K562 (cell line): Measurements from ENCODE around the gene CTNNBL1. TPM values are rescaled to one million over a fixed set of nuclear protein-coding genes. Genes with fewer than 3 reads are reported as not detected.

Experiments used
- ATAC-seq: fragments of 200-7000 bp; cut with Tn5 transposase; 3 replicates; pipeline ENCODE4 v1.9.1; 2020; ENCODE audit warnings: moderate library complexity
- BruUV-seq: library from RNA; stranded (reverse); fragments of 400-500 nt; replicated peaks from 2 replicates; lab custom pipeline; 2021; lab: Mats Ljungman, UMichigan
- CTCF ChIA-PET: fragments of 300-600 bp; formaldehyde crosslinking; extraction: SDS; loops from one replicate; lab custom pipeline; 2021; ENCODE audit warnings: low intra/inter-chr PET ratio; lab: Yijun Ruan, JAX
- POLR2A ChIA-PET: fragments of 300-600, 350-650 bp; sonication (Branson Sonifier 250); formaldehyde crosslinking; extraction: SDS; loops from one replicate; lab custom pipeline; 2021; ENCODE audit warnings: antibody characterized with exemption, inconsistent platforms; lab: Yijun Ruan, JAX
- DNase-seq, 4 experiments: peaks; one replicate each; pipeline versions ENCODE4 v3.0.0 to v3.0.0-alpha.2; 2011 to 2018; ENCODE audit warnings: low spot score in 3 of 4, mixed read lengths in 3 of 4; ENCODE audit errors: extremely low read depth in 1 of 4
- FAIRE-seq: peaks from 2 replicates; lab custom pipeline; 2011; peaks lifted over from hg19 to GRCh38; lab: Jason Lieb, UNC
- H2AFZ ChIP-seq: 2 replicates; pipeline ENCODE4 v1.6.0; 2011; ENCODE audit warnings: low read depth, low read length, control low read depth, inconsistent platforms
- H3K27ac ChIP-seq: fragments of 200-600 bp; 3 replicates; pipeline ENCODE4 v1.8.0; 2011; ENCODE audit warnings: low read depth, mild to moderate bottlenecking, control low read depth, inconsistent platforms, low read length, moderate library complexity, mixed read lengths; ENCODE audit errors: extremely low read depth
- H3K27me3 ChIP-seq, 2 experiments: fragments of 300-600 bp in 1 of 2; 2 replicates in 1 of 2; 3 replicates in 1 of 2; pipeline versions ENCODE4 v1.6.0 to v1.8.0; 2011; ENCODE audit warnings: inconsistent platforms in 2 of 2, low read length in 2 of 2, mild to moderate bottlenecking in 1 of 2, mixed read lengths in 1 of 2, moderate library complexity in 1 of 2; ENCODE audit not compliant: control insufficient read depth in 2 of 2, insufficient read depth in 2 of 2
- H3K36me3 ChIP-seq: fragments of 300-600 bp; 3 replicates; pipeline ENCODE4 v1.8.0; 2011; ENCODE audit warnings: mild to moderate bottlenecking, low read length, inconsistent platforms; ENCODE audit not compliant: control insufficient read depth, insufficient read depth
- H3K4me1 ChIP-seq, 2 experiments: fragments of 200-600 bp in 1 of 2; replicated peaks in 1 of 2; 2 replicates in 1 of 2; 3 replicates in 1 of 2; pipeline versions ENCODE4 v1.5.1 to v1.8.0; 2011; ENCODE audit warnings: inconsistent platforms in 2 of 2, low read length in 2 of 2, mild to moderate bottlenecking in 1 of 2, mixed read lengths in 1 of 2, moderate library complexity in 1 of 2; ENCODE audit not compliant: control insufficient read depth in 2 of 2, insufficient read depth in 2 of 2
- H3K4me2 ChIP-seq: 2 replicates; pipeline ENCODE4 v1.6.1; 2011; ENCODE audit warnings: low read length, control low read depth, inconsistent platforms, mixed read lengths; ENCODE audit not compliant: insufficient read depth
- H3K4me3 ChIP-seq: fragments of 200-600 bp; sonication (generic), shearing (Covaris generic); 2 replicates; pipeline ENCODE4 v1.5.1; 2016; ENCODE audit warnings: control low read depth, inconsistent platforms
- H3K79me2 ChIP-seq: fragments of 200-600 bp; 3 replicates; pipeline ENCODE4 v1.8.0; 2011; ENCODE audit warnings: low read length, inconsistent platforms; ENCODE audit not compliant: control insufficient read depth, insufficient read depth
- H3K9ac ChIP-seq, 2 experiments: 2 replicates each; pipeline versions ENCODE4 v1.6.0 to v1.6.1; 2011; ENCODE audit warnings: low read depth in 2 of 2, low read length in 2 of 2, control low read depth in 1 of 2, inconsistent platforms in 1 of 2, mild to moderate bottlenecking in 1 of 2, mixed read lengths in 1 of 2; ENCODE audit not compliant: insufficient read depth in 1 of 2
- H3K9me1 ChIP-seq: one replicate; pipeline ENCODE4 v1.6.0; 2011; ENCODE audit warnings: inconsistent platforms, mild to moderate bottlenecking, low read length, moderate library complexity; ENCODE audit not compliant: control insufficient read depth, insufficient read depth
- H3K9me3 ChIP-seq: replicated peaks from 2 replicates; pipeline ENCODE4 v1.5.1; 2011; ENCODE audit warnings: low read depth, low read length, inconsistent platforms; ENCODE audit not compliant: control insufficient read depth, insufficient read depth
- H4K20me1 ChIP-seq: replicated peaks from 2 replicates; pipeline ENCODE4 v1.6.1; 2011; ENCODE audit warnings: low read length, inconsistent platforms, mixed read lengths; ENCODE audit not compliant: control insufficient read depth, insufficient read depth
- ARHGAP35 ChIP-seq: fragments of 450-650 bp; IDR thresholded peaks from 2 replicates; pipeline ENCODE4 v1.6.1; 2018; ENCODE audit not compliant: partially characterized antibody
- ELF4 ChIP-seq: fragments of 450-650 bp; formaldehyde crosslinking; IDR thresholded peaks from 2 replicates; pipeline ENCODE4 v1.4.0; 2022; ENCODE audit warnings: missing genetic modification characterization
- ETV1 ChIP-seq: fragments of 450-650 bp; conservative IDR thresholded peaks from 2 replicates; pipeline ENCODE4 v1.6.1; 2016; ENCODE audit warnings: missing genetic modification characterization, control low read depth, low read depth, missing compliant biosample characterization
- GMEB1 ChIP-seq: fragments of 250-450 bp; sonication (Bioruptor Pico); IDR thresholded peaks from 2 replicates; pipeline ENCODE4 v1.4.0; 2020; ENCODE audit warnings: mild to moderate bottlenecking
- HSF4 ChIP-seq: fragments of 250-450 bp; sonication (Bioruptor Pico); IDR thresholded peaks from 2 replicates; pipeline ENCODE4 v2.1.2; 2022; ENCODE audit warnings: mild to moderate bottlenecking, moderate library complexity, borderline replicate concordance
- LARP7 ChIP-seq: fragments of 450-650 bp; IDR thresholded peaks from 2 replicates; pipeline ENCODE4 v1.6.1; 2016
- NCOR1 ChIP-seq: fragments of 450-650 bp; IDR thresholded peaks from 2 replicates; pipeline ENCODE4 v1.6.1; 2016; ENCODE audit warnings: mild to moderate bottlenecking, moderate library complexity
- NUFIP1 ChIP-seq: fragments of 450-650 bp; IDR thresholded peaks from 2 replicates; pipeline ENCODE4 v1.6.1; 2018; ENCODE audit not compliant: partially characterized antibody
- PHF21A ChIP-seq: fragments of 450-650 bp; IDR thresholded peaks from 2 replicates; pipeline ENCODE4 v1.6.1; 2017; ENCODE audit warnings: low read depth, borderline replicate concordance
- SMAD3 ChIP-seq: fragments of 450-650 bp; formaldehyde crosslinking; conservative IDR thresholded peaks from 2 replicates; pipeline ENCODE4 v1.4.0; 2020; ENCODE audit warnings: mild to moderate bottlenecking
- TBP ChIP-seq: optimal IDR thresholded peaks from 2 replicates; pipeline ENCODE3; 2011; ENCODE audit warnings: low read depth, low read length, improper control_type of control experiment
- TOE1 ChIP-seq, 2 experiments: fragments of 450-650 bp in 1 of 2; sonication (generic) in 1 of 2; formaldehyde crosslinking in 1 of 2; IDR thresholded peaks; 2 replicates each; pipeline versions ENCODE4 v1.7.1 to v1.8.0; 2016 to 2022; ENCODE audit warnings: borderline replicate concordance in 2 of 2, mild to moderate bottlenecking in 2 of 2, antibody characterized with exemption in 1 of 2, inconsistent platforms in 1 of 2, low read depth in 1 of 2, missing genetic modification reagents in 1 of 2, moderate library complexity in 1 of 2
- ZBTB8A ChIP-seq: fragments of 450-650 bp; IDR thresholded peaks from 2 replicates; pipeline ENCODE4 v1.6.1; 2018; ENCODE audit warnings: mild to moderate bottlenecking, moderate library complexity; ENCODE audit not compliant: partially characterized antibody
- ZC3H8 ChIP-seq: fragments of 450-650 bp; IDR thresholded peaks from 2 replicates; pipeline ENCODE4 v1.6.1; 2017
- ZNF124 ChIP-seq: sonication (generic); formaldehyde crosslinking; IDR thresholded peaks from 2 replicates; pipeline ENCODE4 v1.8.1; 2022; ENCODE audit warnings: missing genetic modification reagents
- ZNF384 ChIP-seq: IDR thresholded peaks from 2 replicates; pipeline ENCODE4 v1.6.1; 2012; ENCODE audit warnings: low read depth, low read length, improper control_type of control experiment
- WGBS: fragments of 100-300 bp; shearing (Covaris generic); methylation state at CpG from one replicate; pipeline ENCODE4 v1.1.6; 2016; ENCODE audit warnings: low coverage, mixed read lengths; ENCODE audit not compliant: insufficient coverage; ENCODE audit errors: missing lambda C conversion rate; 5-methylcytosine and 5-hydroxymethylcytosine counted together
- in situ Hi-C: fragments of 300-500 bp; cut with MboI; formaldehyde crosslinking; loops from 4 replicates; pipeline ENCODE4 v1.15.0; 2018; ENCODE audit warnings: inconsistent platforms, mixed read lengths
- intact Hi-C: fragments of 100-400 bp; cut with micrococcal nuclease; formaldehyde crosslinking; loops from 2 replicates; pipeline ENCODE4 v1.14.2; 2022
- polyA plus RNA-seq, 8 experiments: library from polyadenylated mRNA; depleted of rRNA in 4 of 8; stranded (reverse) in 5 of 8; unstranded in 3 of 8; fragments of >200 nt; fragmentation: Nextera tagmentation in 2 of 8; fragmentation: Illumina TruSeq in 1 of 8; extraction: Ambion mirVana in 2 of 8; extraction: Trizol in 1 of 8; gene quantifications; 2 replicates each; pipeline versions ENCODE4 v1.2.1 to v1.2.3, GENCODE V29; 2011 to 2014; ENCODE audit warnings: inconsistent platforms in 1 of 8, missing spikeins in 1 of 8
- total RNA-seq, 7 experiments: library from RNA; depleted of rRNA in 6 of 7; stranded (reverse); fragments of >200 nt in 6 of 7; fragmentation: Illumina TruSeq in 2 of 7; extraction: Trizol in 2 of 7; gene quantifications; 2 replicates each; pipeline versions ENCODE4 v1.2.1 to v1.2.3, GENCODE V29; 2011 to 2021; ENCODE audit warnings: low replicate concordance in 1 of 7

Gene CTNNBL1
- total and polyA plus RNA-seq, 9 of the 15 experiments (the other 6 are each of a cell fraction or from before 2014, with no cell fraction given): 32.4 to 85.6 (median 43.6) TPM

- TF ChIP-seq NCOR1: no peak
- TF ChIP-seq ARHGAP35: no peak
- TF ChIP-seq LARP7: no peak
- no peak for TF ChIP-seq ETV1 (tag)
- TF ChIP-seq PHF21A: no peak
- TF ChIP-seq TOE1 (IDR thresholded peaks at IDR 0.05; ENCODE audit: borderline replicate concordance): no peak
- no peak for TF ChIP-seq TOE1 (CRISPR knock-in tag; IDR thresholded peaks at IDR 0.05; ENCODE audit: borderline replicate concordance, low read depth)
- TF ChIP-seq TBP: no peak
- TF ChIP-seq HSF4: no peak
Observed at GRCh38 chr20:37867289-37868195, 173.7 kb downstream of the CTNNBL1 start (continued).

GRCh38 chr20:37868851-37869333 is 175.1 kb downstream of the CTNNBL1 start:
- 46% methylated on average over 3 of the region's 3 CpGs for WGBS
- in situ Hi-C loops: no loop called here
- H2AFZ ChIP-seq: no peak overlapping the region
- no peak for ATAC-seq
- CTCF ChIA-PET: no interaction called here
- no peak overlapping the region for H3K27ac ChIP-seq
- no TSS peak for BruUV-seq
- no peaks in the 10 kb centered on the region for H3K79me2 ChIP-seq
- H3K4me2 ChIP-seq: no peak overlapping the region
- POLR2A ChIA-PET: interaction anchor here (1.0 kb wide), 1 partner anchor 10 kb away, joined by 4 read pairs; no protein-coding TSS in a partner anchor
- H3K9me3 ChIP-seq: no peaks in the 10 kb centered on the region
- no peak overlapping the region for H3K4me3 ChIP-seq
- no peak for DNase-seq
- peaks cover 6% of the 10 kb centered on the region; the same call in 2 of the 3 replicates for H3K36me3 ChIP-seq
- no peaks in the 10 kb centered on the region for H3K9me1 ChIP-seq
- no peaks in the 10 kb centered on the region; a peak in 1 of 5 replicates for H3K27me3 ChIP-seq
- no peak overlapping the region for H3K9ac ChIP-seq
- H3K4me1 ChIP-seq: peaks cover 0 to 4% of the 10 kb centered on the region in 2 experiments; a peak in 3 of 5 replicates
- intact Hi-C loops: no loop called here
- H4K20me1 ChIP-seq: no peaks in the 10 kb centered on the region
- FAIRE-seq: no peak
- no peak for TF ChIP-seq ZNF124 (CRISPR knock-in tag)
- no peak for TF ChIP-seq HSF4
- TF ChIP-seq SMAD3 (CRISPR knock-in tag): no peak
- TF ChIP-seq ZNF384: no peak
- no peak for TF ChIP-seq NUFIP1
- TF ChIP-seq ELF4 (CRISPR knock-in tag): no peak
- no peak for TF ChIP-seq ZBTB8A
- no peak for TF ChIP-seq ZC3H8
- TF ChIP-seq GMEB1 (CRISPR knock-in tag): no peak
